GM19238 (cell line): ENCODE results near the gene SYT6.

Experiments
- DNase-seq: peaks from one replicate; pipeline ENCODE4 v3.0.0; 2011; ENCODE audit warnings: low spot score; ENCODE audit not compliant: insufficient read length

SYT6 gene

GRCh38 chr1:114093624-114094362, 59.9 kb downstream of the SYT6 start:
- DNase-seq: no peak

GRCh38 chr1:114092186-114093062, 61.2 kb downstream of the SYT6 start:
- no peak for DNase-seq

GRCh38 chr1:114091711-114092110, 62.0 kb downstream of the SYT6 start:
- no peak for DNase-seq

GRCh38 chr1:114090738-114091505, 62.7 kb downstream of the SYT6 start:
- DNase-seq: no peak

GRCh38 chr1:114089502-114090138, 64.0 kb downstream of the SYT6 start:
- DNase-seq: no peak

- DNase-seq: no peak
These were observed 65.0 kb downstream of the SYT6 start for GRCh38 chr1:114088392-114089299.

GRCh38 chr1:114087495-114087894, 66.2 kb downstream of the SYT6 start:
- no peak for DNase-seq

GRCh38 chr1:114086601-114087368, 66.9 kb downstream of the SYT6 start:
- DNase-seq: no peak

GRCh38 chr1:114082867-114083585, 70.6 kb downstream of the SYT6 start:
- DNase-seq: no peak

- DNase-seq: no peak
These were observed 71.4 kb downstream of the SYT6 start for GRCh38 chr1:114082304-114082630.

GRCh38 chr1:114081437-114082303, 72.0 kb downstream of the SYT6 start:
- no peak for DNase-seq

- no peak for DNase-seq
These were observed 72.9 kb downstream of the SYT6 start for GRCh38 chr1:114080511-114081436.

- DNase-seq: no peak
These were observed 74.0 kb downstream of the SYT6 start for GRCh38 chr1:114079596-114080190.

GRCh38 chr1:114078116-114078515, 75.6 kb downstream of the SYT6 start:
- DNase-seq: no peak

- no peak for DNase-seq
These were observed 76.5 kb downstream of the SYT6 start for GRCh38 chr1:114077188-114077587.

GRCh38 chr1:114076308-114076707, 77.4 kb downstream of the SYT6 start:
- DNase-seq: no peak
